DND-41 (cell line): ENCODE data around the gene NIPAL3.

Experiments
- CTCF ChIP-seq: IDR thresholded peaks from 2 replicates; pipeline ENCODE4 v1.5.1; 2012; ENCODE audit warnings: borderline replicate concordance, low read length, moderate library complexity, mild to moderate bottlenecking; ENCODE audit not compliant: poor library complexity, severe bottlenecking; ENCODE audit errors: extremely low read depth
- EZH2 ChIP-seq: IDR thresholded peaks from 3 replicates; pipeline ENCODE4 v1.6.1; 2012; ENCODE audit warnings: borderline replicate concordance, low read depth, mild to moderate bottlenecking, moderate library complexity, low read length, inconsistent platforms; ENCODE audit not compliant: severe bottlenecking

- no peak for TF ChIP-seq CTCF
- no peak for TF ChIP-seq EZH2
These were observed 89.0 kb downstream of the NIPAL3 start for GRCh38 chr1:24504560-24504959.
